Fibroblast of lung (primary cell): Measurements from ENCODE around the gene ITK.

Experiments
- EZH2 ChIP-seq: IDR thresholded peaks from 2 replicates; pipeline ENCODE4 v1.5.1; 2012; ENCODE audit warnings: low read length, control low read depth, mild to moderate bottlenecking; ENCODE audit errors: missing control alignments
- TF ChIP-seq, protein P1 (sequence below), 2 donors: IDR thresholded peaks in 1 of 2; conservative IDR thresholded peaks in 1 of 2; 1 replicate in 1 of 2; 2 replicates in 1 of 2; pipeline ENCODE4 v1.5.1; 2011 to 2012; ENCODE audit warnings: low read length in 2 of 2, control low read depth in 1 of 2, inconsistent platforms in 1 of 2, low read depth in 1 of 2, mild to moderate bottlenecking in 1 of 2

DNA sequence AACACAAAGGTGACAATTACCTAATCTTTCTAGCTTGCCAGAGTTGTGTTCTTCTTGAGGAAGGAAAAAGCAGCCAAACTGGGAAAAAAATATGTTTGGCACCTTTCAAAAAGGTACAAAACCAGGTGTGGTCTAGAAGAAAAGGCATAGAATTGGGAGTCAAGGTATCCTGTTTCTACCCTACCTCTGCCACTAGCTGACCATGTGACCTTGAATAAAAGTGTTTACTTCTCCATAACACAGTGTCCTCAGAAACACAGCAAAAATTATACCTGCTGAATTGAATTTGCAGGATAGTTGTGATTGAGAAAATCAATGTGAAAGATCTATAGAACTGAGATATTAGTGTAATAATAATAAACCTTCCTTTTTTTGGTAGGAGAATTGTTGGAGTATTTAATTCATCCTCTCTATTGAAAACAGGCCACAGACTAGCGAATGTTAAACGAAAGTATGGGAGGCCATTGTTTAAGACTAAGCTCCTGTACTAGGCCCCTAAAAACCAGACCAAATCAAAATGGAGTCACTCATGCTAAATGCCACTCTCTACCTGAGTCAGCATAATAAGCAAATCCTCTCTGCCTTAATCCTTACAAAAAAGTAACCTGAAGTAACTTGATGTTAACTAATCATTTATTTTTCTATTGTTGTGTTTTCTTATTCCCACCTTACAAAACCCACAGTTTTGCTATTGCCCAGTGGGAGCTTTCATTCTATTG, 97.8 kb downstream of the ITK start:
- TF ChIP-seq, protein P1, sequence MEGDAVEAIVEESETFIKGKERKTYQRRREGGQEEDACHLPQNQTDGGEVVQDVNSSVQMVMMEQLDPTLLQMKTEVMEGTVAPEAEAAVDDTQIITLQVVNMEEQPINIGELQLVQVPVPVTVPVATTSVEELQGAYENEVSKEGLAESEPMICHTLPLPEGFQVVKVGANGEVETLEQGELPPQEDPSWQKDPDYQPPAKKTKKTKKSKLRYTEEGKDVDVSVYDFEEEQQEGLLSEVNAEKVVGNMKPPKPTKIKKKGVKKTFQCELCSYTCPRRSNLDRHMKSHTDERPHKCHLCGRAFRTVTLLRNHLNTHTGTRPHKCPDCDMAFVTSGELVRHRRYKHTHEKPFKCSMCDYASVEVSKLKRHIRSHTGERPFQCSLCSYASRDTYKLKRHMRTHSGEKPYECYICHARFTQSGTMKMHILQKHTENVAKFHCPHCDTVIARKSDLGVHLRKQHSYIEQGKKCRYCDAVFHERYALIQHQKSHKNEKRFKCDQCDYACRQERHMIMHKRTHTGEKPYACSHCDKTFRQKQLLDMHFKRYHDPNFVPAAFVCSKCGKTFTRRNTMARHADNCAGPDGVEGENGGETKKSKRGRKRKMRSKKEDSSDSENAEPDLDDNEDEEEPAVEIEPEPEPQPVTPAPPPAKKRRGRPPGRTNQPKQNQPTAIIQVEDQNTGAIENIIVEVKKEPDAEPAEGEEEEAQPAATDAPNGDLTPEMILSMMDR (conservative IDR thresholded peaks at IDR 0.05 in 1 of 2, IDR thresholded peaks at IDR 0.05 in 1 of 2; ENCODE audit: low read depth in 1 of 2, low read length in 2 of 2) = no peak
- no peak for TF ChIP-seq EZH2
